ENCODE measurements around the gene POLE3. TPM values are rescaled to one million over a fixed set of nuclear protein-coding genes. Genes with fewer than 3 reads are reported as not detected.
A peak's percentile ranks its signal among the peaks of the same experiment; 100 is the strongest.
"Not testable (repeated sequence)": the region's sequence is repeated elsewhere in the genome, so short reads cannot be mapped to it uniquely, and the experiment has no call there.

The POLE3 gene, protein sequence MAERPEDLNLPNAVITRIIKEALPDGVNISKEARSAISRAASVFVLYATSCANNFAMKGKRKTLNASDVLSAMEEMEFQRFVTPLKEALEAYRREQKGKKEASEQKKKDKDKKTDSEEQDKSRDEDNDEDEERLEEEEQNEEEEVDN
- 10 to 100 TPM; 56.3 to 70.3 (median 67.0) TPM for polyA plus RNA-seq (ENCODE audit: insufficient read depth in 1 of 5, insufficient read length in 5 of 5, low replicate concordance in 1 of 5)
- long read RNA-seq, donor 1, transcript POLE3-201 (4 exons, 2,109 nt): major isoform, 31 of 32 reads
- long read RNA-seq, donor 1, partial matches to known transcripts: 0 of 32 reads
- long read RNA-seq, donor 1, other reads (novel, unspliced or antisense): 0 of 32 reads
- long read RNA-seq, donor 2, transcript POLE3-201 (4 exons, 2,109 nt): major isoform, 22 of 22 reads
- long read RNA-seq, donor 2, partial matches to known transcripts: 0 of 22 reads
- long read RNA-seq, donor 2, other reads (novel, unspliced or antisense): 0 of 22 reads
- long read RNA-seq, donor 3, transcript POLE3-201 (4 exons, 2,109 nt): major isoform, 26 of 29 reads
- long read RNA-seq, donor 3, partial matches to known transcripts: 0 of 29 reads
- long read RNA-seq, donor 3, other reads (novel, unspliced or antisense): 0 of 29 reads
- long read RNA-seq, donor 4, transcript POLE3-201 (4 exons, 2,109 nt): major isoform, 17 of 18 reads
- long read RNA-seq, donor 4, partial matches to known transcripts: 0 of 18 reads
- long read RNA-seq, donor 4, other reads (novel, unspliced or antisense): 0 of 18 reads
- long read RNA-seq, donor 5, transcript POLE3-201 (4 exons, 2,109 nt): major isoform, 42 of 46 reads
- long read RNA-seq, donor 5, partial matches to known transcripts: 0 of 46 reads
- long read RNA-seq, donor 5, other reads (novel, unspliced or antisense): 0 of 46 reads
- long read RNA-seq, donor 6, transcript POLE3-201 (4 exons, 2,109 nt): major isoform, 38 of 41 reads
- long read RNA-seq, donor 6, partial matches to known transcripts: 0 of 41 reads
- long read RNA-seq, donor 6, other reads (novel, unspliced or antisense): 0 of 41 reads
- long read RNA-seq, donor 7, transcript POLE3-201 (4 exons, 2,109 nt): major isoform, 20 of 21 reads
- long read RNA-seq, donor 7, partial matches to known transcripts: 0 of 21 reads
- long read RNA-seq, donor 7, other reads (novel, unspliced or antisense): 0 of 21 reads
- long read RNA-seq, donor 8, transcript POLE3-201 (4 exons, 2,109 nt): major isoform, 14 of 15 reads
- long read RNA-seq, donor 8, partial matches to known transcripts: 0 of 15 reads
- long read RNA-seq, donor 8, other reads (novel, unspliced or antisense): 0 of 15 reads

DNA sequence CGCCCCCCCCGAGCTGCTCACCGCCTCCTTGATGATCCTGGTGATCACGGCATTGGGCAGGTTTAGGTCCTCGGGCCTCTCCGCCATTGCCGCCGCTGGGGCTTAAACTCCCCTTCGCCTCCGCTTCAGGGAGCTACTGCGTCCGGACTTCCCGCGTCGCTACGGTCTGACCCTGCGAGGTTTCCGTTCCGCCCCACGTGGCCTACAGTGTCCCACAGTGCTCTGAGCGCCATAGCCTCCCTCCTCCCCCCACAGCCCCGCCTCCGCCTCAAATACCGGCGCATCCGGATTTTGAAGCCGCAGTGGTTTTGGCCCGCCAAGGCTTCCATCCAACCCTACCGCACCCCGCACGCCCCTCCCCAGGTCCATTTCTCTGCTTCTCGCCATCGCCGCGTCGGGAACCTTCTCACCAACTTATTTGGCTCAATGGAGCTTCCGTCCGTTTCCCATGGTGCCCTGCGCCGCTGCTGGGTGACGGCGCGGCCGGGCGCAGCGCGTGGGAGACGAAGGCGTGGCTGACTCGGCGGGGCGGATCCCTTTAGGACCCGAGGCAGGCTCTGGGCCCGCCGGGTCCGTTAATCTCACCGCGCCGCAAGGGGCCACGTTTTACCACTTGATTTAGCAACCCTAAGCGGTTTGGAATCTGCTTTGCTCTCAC, at the start of gene POLE3, which contains the start of gene C9orf43:
Gene POLE3, minus strand, starts transcription at position 469 of the 658 bp plus-strand sequence. Its CDS starts 382 bp downstream, at position 87.
Gene C9orf43, plus strand, starts transcription at position 541 of the 658 bp plus-strand sequence. CDS start 2,747 bp downstream, outside the sequence.
- peak; percentile 96 to 98 for DNase-seq

- no peak for DNase-seq
Measured at GRCh38 chr9:113456235-113456634, 45.8 kb upstream of the POLE3 start.

DNA sequence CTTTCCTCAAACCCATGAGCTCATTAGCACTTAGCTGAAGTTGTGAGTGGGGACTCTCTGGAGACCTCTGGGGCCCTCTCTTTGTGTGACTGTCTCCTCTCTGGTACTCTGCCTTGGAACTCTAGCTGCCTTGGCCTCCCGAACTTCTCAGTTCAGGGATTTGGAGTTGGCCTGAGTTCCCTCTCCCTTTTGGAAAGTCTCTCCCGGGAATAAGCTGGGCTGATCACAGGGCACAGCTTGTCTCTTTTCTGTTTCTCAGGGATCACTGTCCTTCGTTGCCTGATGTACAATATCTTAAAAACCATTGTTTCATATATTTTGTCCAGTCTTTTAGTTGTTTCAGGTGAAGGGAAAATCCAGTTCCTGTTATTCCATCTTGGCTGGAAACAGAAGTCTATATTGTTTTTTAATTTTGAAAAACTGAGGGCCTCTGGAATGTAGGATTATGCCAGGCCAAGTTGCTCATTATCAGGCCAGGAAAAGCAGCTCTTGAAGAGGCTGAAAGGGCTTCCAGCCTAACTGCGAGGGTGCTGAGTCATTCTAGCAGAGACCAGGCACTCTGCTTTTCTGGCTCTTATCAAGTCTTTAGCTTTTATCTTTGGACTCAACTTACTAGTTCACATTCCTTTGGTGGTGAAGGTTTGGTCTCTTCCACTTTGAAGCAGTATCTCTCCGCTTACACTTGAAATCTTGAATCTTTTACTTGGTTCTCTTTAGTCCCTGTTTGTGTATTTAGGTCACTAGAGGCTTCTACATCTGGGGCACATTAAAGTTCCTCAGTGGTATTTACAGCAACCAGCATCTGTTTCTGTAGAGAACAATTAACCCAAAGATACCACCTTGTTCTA, 44.7 kb upstream of the POLE3 start:
- peak; percentile 38 to 40 for DNase-seq

- DNase-seq: no peak
Measured at GRCh38 chr9:113452113-113452605, 41.7 kb upstream of the POLE3 start.

GRCh38 chr9:113449376-113449775, 38.9 kb upstream of the POLE3 start:
- DNase-seq: no peak

DNA sequence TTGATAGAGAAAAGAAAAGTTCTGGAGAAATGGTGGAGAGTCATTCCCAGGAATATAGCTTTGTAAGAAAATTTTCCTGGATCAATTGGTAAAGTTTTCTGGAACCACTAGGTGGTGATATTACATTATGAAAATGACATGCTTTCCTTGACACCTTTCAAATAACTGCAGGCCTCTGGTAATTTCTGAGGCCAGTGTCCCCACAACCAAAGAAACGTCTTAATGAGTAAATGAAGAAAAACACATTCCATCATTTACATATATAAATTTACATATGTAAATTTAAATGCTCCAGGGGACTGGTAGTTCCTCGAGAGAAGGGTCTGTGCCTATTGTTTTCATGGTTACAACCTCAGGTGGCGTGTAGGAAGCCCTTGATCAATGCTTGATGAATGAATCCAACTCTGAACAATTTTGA, 35.9 kb upstream of the POLE3 start:
- DNase-seq: peak; percentile 31 to 50

- no peak for DNase-seq
Measured at GRCh38 chr9:113444736-113445135, 34.3 kb upstream of the POLE3 start.

- not testable (repeated sequence) for DNase-seq
Measured at GRCh38 chr9:113437716-113438115, 27.2 kb upstream of the POLE3 start.

DNA sequence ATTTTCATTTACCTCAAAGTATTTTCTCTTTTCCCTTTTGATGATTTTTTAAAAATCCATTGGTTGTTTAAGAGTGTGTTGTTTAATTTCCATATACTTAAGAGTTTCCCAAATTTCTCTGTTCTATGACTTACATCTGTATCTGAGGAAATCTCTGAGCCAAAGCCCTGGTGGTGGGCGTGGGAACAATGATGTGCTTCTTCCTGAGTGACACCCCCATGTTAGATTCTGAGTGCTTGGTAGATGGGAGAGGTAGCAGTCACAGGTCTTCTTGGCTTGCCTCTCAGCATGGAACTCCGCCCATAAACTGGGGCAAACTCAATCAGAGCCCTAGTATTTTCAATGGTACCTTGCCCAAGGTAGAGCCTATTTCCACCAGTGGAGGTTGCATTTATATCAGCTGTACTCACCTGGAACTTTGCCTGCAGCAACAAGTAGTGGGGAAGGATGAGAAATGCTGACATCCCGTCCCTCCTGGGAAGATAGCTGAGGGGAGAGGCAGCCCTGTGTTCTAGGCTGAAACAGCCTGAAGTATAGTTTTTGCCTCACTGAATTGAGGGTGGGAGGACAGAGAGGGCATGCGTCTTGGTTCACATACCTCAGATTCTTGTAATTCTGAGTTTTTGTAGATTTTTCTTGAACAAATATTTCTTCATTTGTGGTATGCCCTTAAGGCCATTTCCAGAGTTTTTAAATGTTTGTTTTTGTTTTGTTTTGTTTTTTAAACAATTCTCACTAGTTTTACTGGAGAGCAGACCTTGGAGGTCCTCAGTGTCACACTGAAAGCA, 26.4 kb upstream of the POLE3 start:
- DNase-seq: no peak

- no peak for DNase-seq
Measured at GRCh38 chr9:113431191-113431590, 20.7 kb upstream of the POLE3 start.

GRCh38 chr9:113428062-113428615, 17.7 kb upstream of the POLE3 start:
- DNase-seq: no peak

- no peak for DNase-seq
Measured at GRCh38 chr9:113427629-113428028, 17.2 kb upstream of the POLE3 start.

- no peak for DNase-seq
Measured at GRCh38 chr9:113426701-113427100, 16.2 kb upstream of the POLE3 start.

- DNase-seq: no peak
Measured at GRCh38 chr9:113425072-113425471, 14.6 kb upstream of the POLE3 start.

DNA sequence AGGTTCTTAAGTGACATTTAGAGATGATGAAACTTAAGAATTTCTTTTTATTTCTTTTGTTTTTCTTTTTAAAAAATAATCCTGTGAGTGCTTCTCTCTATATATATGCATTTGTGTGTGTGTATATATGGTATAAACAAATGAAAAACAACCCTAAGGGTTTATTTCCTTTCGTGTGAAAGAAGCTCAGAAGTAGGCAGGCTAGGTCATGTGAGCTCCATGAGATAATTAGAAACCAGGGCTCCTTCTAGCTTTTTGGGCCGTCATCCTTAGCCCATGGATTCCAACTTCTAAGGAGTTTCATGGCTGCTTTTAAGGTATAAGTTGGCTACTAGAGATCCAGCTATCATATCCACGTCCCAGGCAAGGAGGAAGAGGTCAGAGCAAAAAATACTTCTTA, 11.3 kb upstream of the POLE3 start:
- DNase-seq: no peak

GRCh38 chr9:113417370-113417769, 6.9 kb upstream of the POLE3 start:
- no peak for DNase-seq

- DNase-seq: no peak
Measured at GRCh38 chr9:113416149-113416721, 5.8 kb upstream of the POLE3 start.

- DNase-seq: no peak
Measured at GRCh38 chr9:113409883-113410206, 630 bp downstream of the POLE3 start.
